Gastroesophageal sphincter (tissue), 4 donors: ENCODE results near the gene CCRL2. TPM values are rescaled to one million over a fixed set of nuclear protein-coding genes. Genes with fewer than 3 reads are reported as not detected.

Source experiments
- ATAC-seq: fragments of 150-250 bp; one replicate; pipeline ENCODE4 v1.9.1; 2016; ENCODE audit warnings: mild to moderate bottlenecking, moderate library complexity
- H3K27ac ChIP-seq, 4 donors: fragments of 200-600 bp; sonication (generic) in 3 of 4; 1 replicate in 3 of 4; 2 replicates in 1 of 4; pipeline ENCODE4 v1.5.1; 2016 to 2019
- H3K27me3 ChIP-seq: fragments of 200-600 bp; sonication (generic); one replicate; pipeline ENCODE4 v1.5.1; 2019
- H3K36me3 ChIP-seq, 2 donors: fragments of 200-600 bp; sonication (generic); one replicate each; pipeline ENCODE4 v1.5.1; 2019; ENCODE audit warnings: control low read depth in 1 of 2
- H3K4me1 ChIP-seq, 3 donors: fragments of 200-600 bp; sonication (generic); 1 replicate in 2 of 3; 2 replicates in 1 of 3; pipeline ENCODE4 v1.5.1; 2016 to 2019; ENCODE audit warnings: control low read depth in 2 of 3
- H3K4me3 ChIP-seq, 2 donors: fragments of 200-600 bp; sonication (generic); one replicate each; pipeline ENCODE4 v1.5.1; 2019; ENCODE audit warnings: mild to moderate bottlenecking in 1 of 2, moderate library complexity in 1 of 2
- H3K9me3 ChIP-seq, 3 donors: fragments of 200-600 bp; sonication (generic); one replicate each; pipeline ENCODE4 v1.5.1; 2017 to 2019; ENCODE audit warnings: control low read depth in 2 of 3
- CTCF ChIP-seq, 4 experiments: fragments of 200-600 bp in 2 of 4; fragments of 450-650 bp in 2 of 4; sonication (generic) in 1 of 4; IDR thresholded peaks; one replicate each; pipeline ENCODE4 v1.5.1; 2017 to 2019; ENCODE audit warnings: antibody characterized with exemption in 4 of 4, mild to moderate bottlenecking in 2 of 4, moderate library complexity in 2 of 4
- EP300 ChIP-seq: sonication (generic); formaldehyde crosslinking; IDR thresholded peaks from one replicate; pipeline ENCODE4 v1.6.1; 2017; ENCODE audit warnings: antibody characterized with exemption, mild to moderate bottlenecking
- POLR2A ChIP-seq, 2 donors: fragments of 450-650 bp; IDR thresholded peaks; one replicate each; pipeline ENCODE4 v1.6.1; 2017; ENCODE audit warnings: antibody characterized with exemption in 2 of 2, mild to moderate bottlenecking in 2 of 2, moderate library complexity in 1 of 2
- POLR2AphosphoS5 ChIP-seq: sonication (generic); formaldehyde crosslinking; IDR thresholded peaks from one replicate; pipeline ENCODE4 v1.6.1; 2017; ENCODE audit warnings: antibody characterized with exemption
- WGBS, 2 donors: methylation state at CpG; one replicate each; pipeline ENCODE4 v1.1.5; 2018; ENCODE audit warnings: low coverage in 1 of 2; 5-methylcytosine and 5-hydroxymethylcytosine counted together
- total RNA-seq, 4 donors: library from RNA; depleted of rRNA; stranded (reverse); fragments of >200 nt; gene quantifications; one replicate each; pipeline ENCODE4 v1.1.0, GENCODE V29; 2016

CCRL2 gene
- total RNA-seq, 4 donors from 2014 or later: 0.89 to 15.8 (median 1.9) TPM

- WGBS, 2 donors: 73 to 80% methylated on average over 1 to 3 of the region's 3 CpGs
- H3K27ac ChIP-seq: no peak overlapping the region
- TF ChIP-seq POLR2A (IDR thresholded peaks at IDR 0.05) (no peak), EP300 (no peak), POLR2AphosphoS5 (no peak), CTCF (IDR thresholded peaks at IDR 0.05) (no peak)
- no peaks in the 10 kb centered on the region for H3K36me3 ChIP-seq
- H3K4me3 ChIP-seq: no peak overlapping the region
- H3K4me1 ChIP-seq: no peaks in the 10 kb centered on the region
- no peaks in the 10 kb centered on the region for H3K9me3 ChIP-seq
- peaks cover 35% of the 10 kb centered on the region for H3K27me3 ChIP-seq
- no peak for ATAC-seq
Measured at GRCh38 chr3:46374755-46375154, 32.3 kb upstream of the CCRL2 start.

GRCh38 chr3:46375218-46375617 is 31.8 kb upstream of the CCRL2 start:
- H3K36me3 ChIP-seq: no peaks in the 10 kb centered on the region
- no peak for ATAC-seq
- H3K9me3 ChIP-seq: no peaks in the 10 kb centered on the region
- peaks cover 32% of the 10 kb centered on the region for H3K27me3 ChIP-seq
- TF ChIP-seq POLR2AphosphoS5 (no peak), POLR2A (IDR thresholded peaks at IDR 0.05) (no peak), EP300 (no peak), CTCF (IDR thresholded peaks at IDR 0.05) (no peak)
- no peak overlapping the region for H3K4me3 ChIP-seq
- 66 to 100% methylated on average over 1 to 2 of the region's 2 CpGs for WGBS, 2 donors
- H3K4me1 ChIP-seq: no peaks in the 10 kb centered on the region
- no peak overlapping the region for H3K27ac ChIP-seq

GRCh38 chr3:46375814-46376213 is 31.2 kb upstream of the CCRL2 start:
- Histone ChIP-seq H3K4me3 (no peak overlapping the region), H3K4me1 (peaks cover 0 to 5% (median 0%) of the 10 kb centered on the region in 3 donors), H3K27ac (no peak overlapping the region), H3K36me3 (no peaks in the 10 kb centered on the region), H3K27me3 (peaks cover 32% of the 10 kb centered on the region), H3K9me3 (no peaks in the 10 kb centered on the region)
- no peak for ATAC-seq
- TF ChIP-seq POLR2A (IDR thresholded peaks at IDR 0.05) (no peak), POLR2AphosphoS5 (no peak), CTCF (IDR thresholded peaks at IDR 0.05) (no peak), EP300 (no peak)
- WGBS, 2 donors: 9 to 35% methylated on average over 2 of the region's 2 CpGs

GRCh38 chr3:46378426-46378942 is 28.6 kb upstream of the CCRL2 start:
- H3K27ac ChIP-seq: no peak overlapping the region
- whole genome bisulfite sequencing, 2 donors: 53% methylated on average over 6 of the region's 8 CpGs; no CpG with 5 or more reads in 1 of the 2 donors
- no peaks in the 10 kb centered on the region for H3K9me3 ChIP-seq
- ATAC-seq: no peak
- H3K4me1 ChIP-seq: peaks cover 0 to 10% (median 0%) of the 10 kb centered on the region in 3 donors
- TF ChIP-seq POLR2AphosphoS5 (no peak), CTCF (IDR thresholded peaks at IDR 0.05) (peak in 3 of 4 experiments; percentile 23 to 52 (median 38))
- no peaks in the 10 kb centered on the region for H3K36me3 ChIP-seq
- H3K27me3 ChIP-seq: peaks cover 14% of the 10 kb centered on the region
- no peak overlapping the region for H3K4me3 ChIP-seq

- no peak for TF ChIP-seq EP300
- no peak for TF ChIP-seq CTCF (IDR thresholded peaks at IDR 0.05)
- no peak for TF ChIP-seq POLR2AphosphoS5
- no peak for TF ChIP-seq POLR2A (IDR thresholded peaks at IDR 0.05)
- WGBS, 2 donors: 33 to 66% methylated on average over 2 to 7 of the region's 8 CpGs
- peaks cover 0 to 10% (median 0%) of the 10 kb centered on the region in 3 donors for H3K4me1 ChIP-seq
- H3K27me3 ChIP-seq: no peaks in the 10 kb centered on the region
- no peak overlapping the region for H3K4me3 ChIP-seq
- H3K27ac ChIP-seq: no peak overlapping the region
- no peak for ATAC-seq
- no peaks in the 10 kb centered on the region for H3K9me3 ChIP-seq
- no peaks in the 10 kb centered on the region for H3K36me3 ChIP-seq
Measured at GRCh38 chr3:46380471-46381221, 26.4 kb upstream of the CCRL2 start.
